ENCODE data around the gene ABCA2. TPM values are rescaled to one million over a fixed set of nuclear protein-coding genes. Genes with fewer than 3 reads are reported as not detected.

ABCA2 gene
- total RNA-seq, 1 experiment from 2014 or later: 19.2 TPM

- TF ChIP-seq AFF4 (CRISPR knock-in tag; IDR thresholded peaks at IDR 0.05; ENCODE audit: borderline replicate concordance) (no peak), ZNF281 (CRISPR knock-in tag; IDR thresholded peaks at IDR 0.05) (no peak), TEAD1 (CRISPR knock-in tag; IDR thresholded peaks at IDR 0.05) (no peak), E2F1 (CRISPR knock-in tag; IDR thresholded peaks at IDR 0.05) (no peak), NFYB (CRISPR knock-in tag; conservative IDR thresholded peaks at IDR 0.05; ENCODE audit: low read depth) (no peak), ZBTB21 (CRISPR knock-in tag; IDR thresholded peaks at IDR 0.05; ENCODE audit: borderline replicate concordance) (no peak), ARID4B (CRISPR knock-in tag; IDR thresholded peaks at IDR 0.05; ENCODE audit: borderline replicate concordance) (no peak), ATF1 (CRISPR knock-in tag; IDR thresholded peaks at IDR 0.05) (no peak), NR2C2 (CRISPR knock-in tag; IDR thresholded peaks at IDR 0.05) (no peak), ATF6 (CRISPR knock-in tag; IDR thresholded peaks at IDR 0.05) (no peak)
- TF ChIP-seq, protein P1, sequence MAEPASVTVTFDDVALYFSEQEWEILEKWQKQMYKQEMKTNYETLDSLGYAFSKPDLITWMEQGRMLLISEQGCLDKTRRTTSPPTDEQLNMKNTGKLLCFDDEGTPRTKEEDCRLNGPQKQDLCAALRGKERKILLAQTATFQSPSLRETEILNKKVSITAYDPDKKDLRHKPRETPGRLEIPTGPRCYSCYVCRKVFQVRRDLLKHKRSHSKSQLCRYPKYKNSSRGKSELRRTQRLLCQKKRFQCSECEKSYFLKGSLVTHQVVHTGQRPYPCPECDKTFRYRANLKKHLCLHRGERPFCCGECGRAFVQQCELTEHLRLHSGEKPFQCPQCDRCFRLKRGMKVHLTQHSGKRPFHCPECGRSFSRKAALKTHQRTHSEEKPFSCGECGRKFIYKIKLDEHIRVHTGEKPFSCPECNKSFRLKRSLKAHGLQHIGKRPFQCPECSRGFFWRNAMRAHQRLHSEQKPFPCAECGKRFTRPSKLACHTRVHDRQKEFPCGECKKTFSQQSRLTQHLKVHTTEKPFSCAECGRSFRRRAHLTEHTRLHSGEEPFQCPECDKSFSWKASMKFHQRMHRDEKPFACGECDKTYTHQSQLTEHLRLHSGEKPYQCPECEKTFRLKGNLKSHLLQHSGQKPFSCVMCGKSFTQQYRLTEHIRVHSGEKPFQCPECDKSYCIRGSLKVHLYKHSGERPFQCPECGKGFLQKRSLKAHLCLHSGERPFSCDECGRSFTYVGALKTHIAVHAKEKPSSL (CRISPR knock-in tag; conservative IDR thresholded peaks at IDR 0.05): no peak
- TF ChIP-seq, protein P2, sequence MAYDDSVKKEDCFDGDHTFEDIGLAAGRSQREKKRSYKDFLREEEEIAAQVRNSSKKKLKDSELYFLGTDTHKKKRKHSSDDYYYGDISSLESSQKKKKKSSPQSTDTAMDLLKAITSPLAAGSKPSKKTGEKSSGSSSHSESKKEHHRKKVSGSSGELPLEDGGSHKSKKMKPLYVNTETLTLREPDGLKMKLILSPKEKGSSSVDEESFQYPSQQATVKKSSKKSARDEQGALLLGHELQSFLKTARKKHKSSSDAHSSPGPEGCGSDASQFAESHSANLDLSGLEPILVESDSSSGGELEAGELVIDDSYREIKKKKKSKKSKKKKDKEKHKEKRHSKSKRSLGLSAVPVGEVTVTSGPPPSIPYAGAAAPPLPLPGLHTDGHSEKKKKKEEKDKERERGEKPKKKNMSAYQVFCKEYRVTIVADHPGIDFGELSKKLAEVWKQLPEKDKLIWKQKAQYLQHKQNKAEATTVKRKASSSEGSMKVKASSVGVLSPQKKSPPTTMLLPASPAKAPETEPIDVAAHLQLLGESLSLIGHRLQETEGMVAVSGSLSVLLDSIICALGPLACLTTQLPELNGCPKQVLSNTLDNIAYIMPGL (CRISPR knock-in tag; IDR thresholded peaks at IDR 0.05): no peak
These were observed 55.3 kb downstream of the ABCA2 start (continued) for GRCh38 chr9:136972743-136973142.
